Lower leg skin (tissue), 3 donors: ENCODE results near the gene MAB21L2.

ENCODE experiments used
- POLR2A ChIP-seq, 2 donors: fragments of 450-650 bp; IDR thresholded peaks; one replicate each; pipeline ENCODE4 v1.6.1; 2016 to 2017; ENCODE audit warnings: antibody characterized with exemption in 2 of 2, mild to moderate bottlenecking in 1 of 2, moderate library complexity in 1 of 2
- TF ChIP-seq, protein P1 (sequence below), 3 donors: fragments of 450-650 bp; IDR thresholded peaks; one replicate each; pipeline ENCODE4 v1.5.1; 2016; ENCODE audit warnings: antibody characterized with exemption in 3 of 3, mild to moderate bottlenecking in 3 of 3, moderate library complexity in 2 of 3

DNA sequence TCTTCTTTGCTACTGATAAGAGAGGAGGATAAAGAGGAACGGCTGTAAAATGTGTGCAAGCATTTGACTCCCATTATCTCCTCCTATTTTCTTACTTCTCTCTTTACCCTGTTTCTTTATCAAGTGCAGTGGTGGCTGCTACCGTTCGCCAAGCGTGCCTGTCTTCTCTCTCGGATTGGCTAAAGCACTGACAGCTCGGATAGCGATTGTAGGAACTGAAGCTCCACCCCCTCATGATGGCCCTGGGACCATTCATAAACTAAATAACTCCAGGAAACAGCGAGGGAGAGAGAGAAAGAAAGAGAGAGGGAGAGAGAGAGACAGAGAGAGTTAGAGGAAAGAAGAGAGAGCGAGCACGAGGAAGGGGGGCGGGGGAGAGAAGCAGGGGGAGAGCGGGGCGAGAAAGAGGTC lies 305 bp upstream of the MAB21L2 start:
- TF ChIP-seq POLR2A (IDR thresholded peaks at IDR 0.05), result no peak
- TF ChIP-seq, protein P1, sequence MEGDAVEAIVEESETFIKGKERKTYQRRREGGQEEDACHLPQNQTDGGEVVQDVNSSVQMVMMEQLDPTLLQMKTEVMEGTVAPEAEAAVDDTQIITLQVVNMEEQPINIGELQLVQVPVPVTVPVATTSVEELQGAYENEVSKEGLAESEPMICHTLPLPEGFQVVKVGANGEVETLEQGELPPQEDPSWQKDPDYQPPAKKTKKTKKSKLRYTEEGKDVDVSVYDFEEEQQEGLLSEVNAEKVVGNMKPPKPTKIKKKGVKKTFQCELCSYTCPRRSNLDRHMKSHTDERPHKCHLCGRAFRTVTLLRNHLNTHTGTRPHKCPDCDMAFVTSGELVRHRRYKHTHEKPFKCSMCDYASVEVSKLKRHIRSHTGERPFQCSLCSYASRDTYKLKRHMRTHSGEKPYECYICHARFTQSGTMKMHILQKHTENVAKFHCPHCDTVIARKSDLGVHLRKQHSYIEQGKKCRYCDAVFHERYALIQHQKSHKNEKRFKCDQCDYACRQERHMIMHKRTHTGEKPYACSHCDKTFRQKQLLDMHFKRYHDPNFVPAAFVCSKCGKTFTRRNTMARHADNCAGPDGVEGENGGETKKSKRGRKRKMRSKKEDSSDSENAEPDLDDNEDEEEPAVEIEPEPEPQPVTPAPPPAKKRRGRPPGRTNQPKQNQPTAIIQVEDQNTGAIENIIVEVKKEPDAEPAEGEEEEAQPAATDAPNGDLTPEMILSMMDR (IDR thresholded peaks at IDR 0.05), result no peak
